Mesenteric fat pad (tissue), 1 donor: Measurements from ENCODE around the gene PRB2. TPM values are rescaled to one million over a fixed set of nuclear protein-coding genes. Genes with fewer than 3 reads are reported as not detected.
"Not testable (repeated sequence)": the region's sequence is repeated elsewhere in the genome, so short reads cannot be mapped to it uniquely, and the experiment has no call there.

Experiments
- DNase-seq: peaks from one replicate; pipeline ENCODE4 v3.0.0-alpha.2; 2020; ENCODE audit warnings: low spot score
- long read RNA-seq: library from polyadenylated mRNA; unstranded; transcript quantifications from one replicate; pipeline ENCODE4 v2.0.0, GENCODE V29; 2020
- total RNA-seq: library from RNA; stranded (reverse); fragmentation: NEBNext Ultra II Directional; extraction: Animal tissue kit (Norgen Biotek cat#: 25700); gene quantifications from one replicate; pipeline ENCODE4 v1.2.1, GENCODE V29; 2021
- donor health status: DM: yes; HTN: yes; CAD: no.

The PRB2 gene
- total RNA-seq: not detected
- long read RNA-seq: 0 reads

- DNase-seq: not testable (repeated sequence)
These were observed at the start of gene PRB2 for GRCh38 chr12:11395467-11395866. Gene PRB2 (minus strand): TSS chr12:11395567. CDS start chr12:11395529, 38 bp downstream.

DNA sequence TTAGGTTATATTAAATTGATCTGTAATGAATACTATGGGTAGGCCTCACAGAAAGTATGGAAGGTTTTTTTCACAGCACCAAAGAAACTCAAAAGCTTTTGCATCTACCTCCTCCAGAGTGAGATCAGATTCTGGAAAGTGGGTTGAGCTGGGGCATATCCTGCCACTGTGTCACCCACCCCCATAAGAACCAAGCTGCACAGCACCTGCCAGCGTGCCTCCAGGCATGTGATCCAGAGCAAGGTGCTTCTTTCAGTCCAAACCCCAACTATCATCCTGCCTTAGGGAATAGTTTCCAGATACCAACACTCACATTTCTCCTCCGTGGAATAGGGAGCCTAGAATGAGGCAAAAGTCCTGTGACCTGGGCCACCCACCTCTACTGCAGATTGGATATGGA is 42.6 kb upstream of the PRB2 start:
- no peak for DNase-seq

DNA sequence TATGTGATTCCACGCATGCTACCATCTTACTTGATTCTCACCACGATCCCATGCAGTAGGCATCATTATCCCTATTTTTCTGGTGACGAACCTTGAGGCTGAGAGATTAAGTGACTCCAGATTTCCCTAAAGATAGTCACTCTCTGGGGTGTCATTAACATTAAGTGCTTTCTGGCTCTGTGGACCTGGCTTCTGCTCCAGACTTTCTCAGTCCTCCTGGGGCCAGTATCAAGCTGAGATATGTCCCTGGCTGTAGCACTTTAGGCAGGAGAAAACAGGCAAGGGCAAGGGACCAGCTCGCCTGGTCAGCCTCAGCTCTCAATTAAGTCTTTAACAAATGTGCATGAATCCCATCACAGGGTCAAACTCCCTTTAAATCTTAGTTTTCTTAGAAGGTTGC is 38.3 kb upstream of the PRB2 start:
- DNase-seq: no peak

DNA sequence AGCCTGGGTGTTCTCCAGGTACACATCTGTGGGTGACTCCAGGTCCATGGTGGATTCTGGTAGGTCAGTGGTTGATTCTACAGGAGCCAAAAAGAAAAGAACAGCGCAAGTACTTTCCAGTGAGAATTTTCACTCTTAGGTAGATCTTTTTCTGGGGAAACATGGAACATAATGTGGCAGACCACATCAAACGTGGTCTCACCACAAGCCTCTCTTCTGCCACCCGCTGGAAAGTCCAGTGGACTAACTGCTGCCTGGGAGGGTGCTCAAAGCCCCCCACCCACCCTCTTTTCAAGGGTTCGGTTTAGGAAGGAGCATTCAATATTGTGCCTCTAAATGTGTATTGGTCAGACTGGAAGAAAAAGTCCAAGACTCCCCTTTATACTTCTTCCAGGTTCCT is 36.1 kb upstream of the PRB2 start:
- DNase-seq: no peak

DNA sequence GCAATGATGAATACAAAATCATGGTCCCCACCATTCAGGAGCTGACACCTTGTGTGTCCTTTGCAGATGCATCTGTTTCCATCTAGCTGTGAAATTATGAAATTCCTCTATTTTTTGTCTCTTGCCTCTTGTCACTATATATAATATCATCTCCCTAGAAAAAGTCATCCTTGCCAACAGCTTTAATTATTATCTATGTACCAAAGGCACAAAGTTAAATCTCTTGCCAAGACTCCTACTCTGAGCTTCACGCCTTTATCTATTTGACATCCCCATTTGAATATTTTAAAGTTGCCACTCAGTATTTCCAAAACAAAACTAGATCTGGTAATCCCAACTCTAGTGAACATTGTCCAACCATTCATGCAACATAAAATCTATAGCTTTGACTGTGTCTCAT is 32.0 kb upstream of the PRB2 start:
- no peak for DNase-seq

DNA sequence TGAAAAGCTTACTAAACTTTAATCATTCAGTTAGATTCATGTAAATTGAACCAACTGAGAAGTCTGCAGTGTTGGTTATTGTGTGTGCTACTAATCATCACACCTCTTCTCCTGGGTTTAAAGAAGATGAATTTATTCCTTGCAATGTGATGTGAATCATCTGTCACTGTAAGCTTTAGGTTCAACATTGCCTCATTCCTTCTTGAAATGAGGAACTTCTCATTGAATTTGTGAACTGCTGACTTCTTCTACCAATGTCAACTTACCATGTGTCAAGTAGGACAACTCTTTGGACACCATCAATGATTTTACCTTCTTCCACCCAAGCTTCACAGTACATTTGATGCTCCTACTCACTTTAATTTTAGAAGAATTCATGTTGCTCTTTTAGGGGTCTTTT is 17.4 kb upstream of the PRB2 start:
- no peak for DNase-seq

GRCh38 chr12:11408096-11408495 is 12.7 kb upstream of the PRB2 start:
- DNase-seq: no peak

DNA sequence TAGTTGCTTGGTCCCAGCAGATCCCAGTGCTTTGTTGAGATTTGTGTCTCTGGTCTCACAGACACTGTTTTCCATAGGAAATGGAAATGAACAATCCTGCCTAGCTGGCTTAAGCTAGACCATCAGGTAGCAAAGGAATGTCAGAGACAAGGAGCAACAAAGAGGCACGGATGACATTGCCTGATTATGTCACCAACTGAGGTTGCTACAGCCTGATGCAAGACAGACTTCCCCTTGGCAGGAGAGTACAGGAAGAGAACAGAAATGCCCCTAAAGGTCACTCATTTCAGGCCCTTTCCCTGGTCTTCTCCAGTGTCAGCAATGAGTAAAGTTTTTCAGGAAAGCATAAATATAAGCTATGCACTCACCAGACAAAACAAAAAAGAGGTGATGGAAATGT is 2.0 kb upstream of the PRB2 start:
- DNase-seq: no peak

DNA sequence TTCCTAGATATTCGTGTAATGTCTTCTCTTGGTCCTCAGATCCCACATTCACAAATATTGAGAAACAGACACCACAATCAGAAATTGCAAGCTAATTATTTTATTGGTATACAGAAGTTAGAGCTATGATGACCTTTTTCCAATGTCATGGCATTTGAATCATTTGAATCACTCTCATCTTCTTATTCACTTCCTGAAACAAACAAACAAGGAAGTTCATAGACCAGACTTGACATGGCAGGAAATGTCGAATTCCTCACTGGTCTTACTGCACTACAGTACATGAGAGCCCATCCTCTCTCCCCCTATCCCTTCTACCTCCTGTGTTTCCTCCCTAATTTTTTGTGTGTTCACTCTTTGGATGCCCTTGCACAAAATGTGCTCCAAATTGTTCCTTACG is 3.9 kb downstream of the PRB2 start:
- not testable (repeated sequence) for DNase-seq

DNA sequence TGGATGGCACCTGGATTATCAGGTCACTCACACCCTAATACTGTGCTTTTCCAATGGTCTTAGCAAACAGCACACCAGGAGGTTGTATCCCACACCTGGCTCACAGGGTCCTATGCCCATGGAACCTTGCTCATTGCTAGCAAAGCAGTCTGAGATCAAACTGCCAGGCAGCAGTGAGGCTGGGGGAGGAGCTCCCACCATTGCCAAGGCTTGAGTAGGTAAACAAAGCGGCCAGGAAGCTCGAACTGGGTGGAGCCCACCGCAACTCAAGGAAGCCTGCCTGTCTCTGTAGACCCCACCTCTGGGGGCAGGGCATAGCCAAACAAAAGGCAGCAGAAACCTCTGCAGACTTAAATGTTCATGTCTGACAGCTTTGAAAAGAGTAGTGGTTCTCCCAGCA is 17.9 kb downstream of the PRB2 start:
- not testable (repeated sequence) for DNase-seq

- DNase-seq: no peak
These were observed 34.2 kb downstream of the PRB2 start for GRCh38 chr12:11361151-11361550.

GRCh38 chr12:11360205-11360883 is 35.0 kb downstream of the PRB2 start:
- DNase-seq: not testable (repeated sequence)

GRCh38 chr12:11351736-11352135 is 43.6 kb downstream of the PRB2 start:
- DNase-seq: not testable (repeated sequence)

DNA sequence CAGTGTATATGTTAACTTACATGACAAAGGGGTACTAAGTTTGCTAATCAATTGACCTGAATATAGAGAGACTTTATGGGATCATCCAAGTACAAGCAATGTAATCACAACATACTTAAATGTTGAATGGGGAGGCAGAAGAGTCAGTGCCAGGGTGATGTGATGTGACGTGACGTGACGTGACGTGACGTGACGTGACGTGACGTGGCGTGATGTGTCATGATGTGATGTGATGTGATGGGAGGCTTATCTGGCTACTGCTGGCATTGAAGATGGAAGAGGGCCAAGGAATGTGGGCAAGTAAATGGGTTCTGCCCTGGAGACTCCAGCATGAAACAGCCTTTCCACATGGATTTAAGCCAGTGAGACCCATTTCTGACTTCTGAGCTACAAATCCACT is 46.9 kb downstream of the PRB2 start:
- no peak for DNase-seq

- DNase-seq: no peak
These were observed 47.6 kb downstream of the PRB2 start for GRCh38 chr12:11347810-11348209.

DNA sequence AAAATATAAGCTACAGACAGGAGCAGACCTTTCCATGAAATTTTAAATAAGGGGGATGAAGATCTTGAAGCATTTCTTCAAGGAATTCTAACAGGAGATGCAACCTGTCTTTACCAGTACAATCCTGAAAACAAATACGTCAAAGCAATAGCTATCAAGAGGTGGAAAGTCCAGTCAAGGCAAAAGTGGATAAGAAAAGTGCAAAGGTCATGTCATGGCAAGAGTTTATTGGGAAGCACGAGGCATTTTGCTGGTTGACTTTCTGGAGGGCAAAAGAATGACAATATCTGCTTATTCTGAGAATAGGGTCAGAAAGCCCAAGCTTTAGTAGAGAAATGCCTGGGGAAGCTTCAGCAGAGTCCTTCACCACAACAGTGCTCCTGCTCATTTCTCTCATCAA is 50.9 kb downstream of the PRB2 start:
- DNase-seq: no peak

Other genes with a start within 250 kb of the PRB2 start
- 8.6 TPM for gene SMIM10L1, start 224.4 kb downstream of the PRB2 start, total RNA-seq
- gene TAS2R42, start 208.6 kb downstream of the PRB2 start, total RNA-seq: not detected
- gene PRB3, start 125.9 kb downstream of the PRB2 start, total RNA-seq: not detected
- gene PRB4, start 85.1 kb downstream of the PRB2 start, total RNA-seq: not detected